GM06990 (cell line): ENCODE data around the gene TNFRSF21.

Experiments
- DNase-seq: peaks from one replicate; pipeline ENCODE4 v3.0.0-alpha.2; 2011; ENCODE audit not compliant: insufficient read length; ENCODE audit errors: extremely low read depth
- H3K27me3 ChIP-seq: replicated peaks from 2 replicates; pipeline ENCODE4 v1.6.0; 2011; ENCODE audit warnings: low read length; ENCODE audit not compliant: control insufficient read depth, insufficient read depth
- H3K36me3 ChIP-seq: 2 replicates; pipeline ENCODE4 v1.5.1; 2011; ENCODE audit warnings: low read length; ENCODE audit not compliant: control insufficient read depth, insufficient read depth
- H3K4me3 ChIP-seq: replicated peaks from 2 replicates; pipeline ENCODE4 v1.5.1; 2011; ENCODE audit warnings: low read depth, mild to moderate bottlenecking, control low read depth, low read length
- TF ChIP-seq, protein P1 (sequence below): IDR thresholded peaks from 2 replicates; pipeline ENCODE4 v1.5.1; 2011; ENCODE audit warnings: low read length, control low read depth, mild to moderate bottlenecking, inconsistent platforms; ENCODE audit not compliant: insufficient read depth, poor library complexity, severe bottlenecking

TNFRSF21 gene

DNA sequence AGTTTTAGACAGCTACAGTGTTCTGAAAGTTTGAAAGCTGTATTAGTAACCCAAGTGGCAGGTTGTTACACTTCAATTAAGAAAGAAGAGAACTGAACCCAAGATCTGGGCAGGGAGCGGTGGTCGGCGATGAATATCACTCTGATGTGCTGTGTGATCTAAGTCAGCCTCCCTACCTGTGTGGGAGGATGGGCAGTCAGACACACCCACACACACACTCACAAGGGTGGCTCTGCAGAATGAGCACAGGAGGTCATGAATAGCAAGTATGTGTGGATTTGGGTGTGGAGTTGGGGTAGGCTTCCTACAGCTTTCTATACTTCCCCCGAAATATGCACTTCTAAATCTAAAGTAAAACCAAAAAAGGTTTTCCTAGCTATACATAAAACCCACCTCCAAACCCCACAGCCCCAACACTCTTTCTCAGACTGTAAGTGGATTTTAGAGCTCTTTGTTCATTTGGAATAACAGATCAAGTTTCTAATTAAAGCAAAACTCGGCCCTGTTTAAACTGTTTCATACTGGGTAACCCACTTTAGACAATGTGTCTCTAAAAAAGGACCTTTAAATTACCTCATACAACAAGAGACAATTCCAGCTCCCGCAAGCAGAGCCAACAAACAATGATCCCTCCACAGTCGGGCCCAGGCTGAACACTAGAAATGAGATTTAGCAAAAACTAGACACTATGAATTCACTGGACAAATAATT, 19.4 kb downstream of the TNFRSF21 start:
- TF ChIP-seq, protein P1, sequence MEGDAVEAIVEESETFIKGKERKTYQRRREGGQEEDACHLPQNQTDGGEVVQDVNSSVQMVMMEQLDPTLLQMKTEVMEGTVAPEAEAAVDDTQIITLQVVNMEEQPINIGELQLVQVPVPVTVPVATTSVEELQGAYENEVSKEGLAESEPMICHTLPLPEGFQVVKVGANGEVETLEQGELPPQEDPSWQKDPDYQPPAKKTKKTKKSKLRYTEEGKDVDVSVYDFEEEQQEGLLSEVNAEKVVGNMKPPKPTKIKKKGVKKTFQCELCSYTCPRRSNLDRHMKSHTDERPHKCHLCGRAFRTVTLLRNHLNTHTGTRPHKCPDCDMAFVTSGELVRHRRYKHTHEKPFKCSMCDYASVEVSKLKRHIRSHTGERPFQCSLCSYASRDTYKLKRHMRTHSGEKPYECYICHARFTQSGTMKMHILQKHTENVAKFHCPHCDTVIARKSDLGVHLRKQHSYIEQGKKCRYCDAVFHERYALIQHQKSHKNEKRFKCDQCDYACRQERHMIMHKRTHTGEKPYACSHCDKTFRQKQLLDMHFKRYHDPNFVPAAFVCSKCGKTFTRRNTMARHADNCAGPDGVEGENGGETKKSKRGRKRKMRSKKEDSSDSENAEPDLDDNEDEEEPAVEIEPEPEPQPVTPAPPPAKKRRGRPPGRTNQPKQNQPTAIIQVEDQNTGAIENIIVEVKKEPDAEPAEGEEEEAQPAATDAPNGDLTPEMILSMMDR: no peak
- Histone ChIP-seq H3K4me3 (no peak overlapping the region), H3K36me3 (no peaks in the 10 kb centered on the region), H3K27me3 (no peaks in the 10 kb centered on the region; the same call in 1 of the 2 replicates)
- DNase-seq: no peak

GRCh38 chr6:47288267-47289090, 21.2 kb downstream of the TNFRSF21 start:
- no peaks in the 10 kb centered on the region for H3K36me3 ChIP-seq
- TF ChIP-seq, protein P1: no peak
- no peaks in the 10 kb centered on the region; the same call in 1 of the 2 replicates for H3K27me3 ChIP-seq
- DNase-seq: no peak
- H3K4me3 ChIP-seq: no peak overlapping the region

DNA sequence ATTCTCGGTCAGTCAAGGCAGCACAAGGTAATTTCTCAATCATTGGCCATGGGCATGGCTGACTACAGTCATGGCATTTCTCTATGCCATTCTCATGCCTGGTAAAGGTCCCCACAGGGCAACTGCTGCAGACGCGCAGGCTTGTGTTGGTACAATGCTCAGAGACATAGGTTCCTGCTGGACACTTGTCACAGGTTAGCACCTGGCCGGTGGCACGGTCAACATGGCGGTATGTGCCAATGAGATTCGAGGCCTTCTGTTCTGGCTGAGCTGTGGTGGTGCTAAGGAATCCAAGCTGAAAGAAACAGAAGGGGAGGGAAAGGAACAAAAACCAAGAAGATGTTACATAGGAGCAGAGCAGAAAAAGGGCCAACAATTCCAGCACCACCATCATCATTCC, 23.4 kb downstream of the TNFRSF21 start:
- Histone ChIP-seq H3K36me3 (no peaks in the 10 kb centered on the region), H3K4me3 (no peak overlapping the region), H3K27me3 (no peaks in the 10 kb centered on the region; the same call in 1 of the 2 replicates)
- TF ChIP-seq, protein P1: no peak
- no peak for DNase-seq

DNA sequence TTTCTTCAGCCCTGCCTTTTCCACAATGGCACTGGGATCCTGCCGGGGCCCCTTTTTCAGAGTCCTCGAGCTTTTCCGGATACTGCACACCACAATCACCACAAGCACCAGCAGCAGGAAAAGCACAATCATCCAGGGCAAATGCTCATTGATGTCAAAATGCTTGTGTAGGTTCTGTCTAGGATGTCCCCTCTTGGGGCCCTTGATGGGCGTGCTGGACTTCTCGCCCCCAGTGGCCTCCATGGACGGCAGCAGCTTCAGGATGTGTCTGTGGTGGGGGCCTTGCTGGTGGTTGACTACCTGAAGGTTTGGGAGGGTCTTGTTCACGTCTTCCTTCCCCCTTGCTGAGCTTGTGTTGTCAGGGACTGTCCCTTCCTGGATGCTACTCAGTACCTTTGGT, 25.7 kb downstream of the TNFRSF21 start:
- TF ChIP-seq, protein P1: no peak
- no peak for DNase-seq
- H3K36me3 ChIP-seq: no peaks in the 10 kb centered on the region

GRCh38 chr6:47278545-47278944, 31.2 kb downstream of the TNFRSF21 start:
- Histone ChIP-seq H3K27me3 (no peaks in the 10 kb centered on the region), H3K4me3 (no peak overlapping the region), H3K36me3 (no peaks in the 10 kb centered on the region)
- no peak for DNase-seq
- TF ChIP-seq, protein P1: no peak

More for the DNA sequence above, 25.7 kb downstream of the TNFRSF21 start:
- no peak overlapping the region for H3K4me3 ChIP-seq
- H3K27me3 ChIP-seq: no peaks in the 10 kb centered on the region; the same call in 1 of the 2 replicates
